ENCODE measurements around the gene OR6C2. TPM values are rescaled to one million over a fixed set of nuclear protein-coding genes. Genes with fewer than 3 reads are reported as not detected.

The OR6C2 gene
- total and polyA plus RNA-seq, 2 of the 8 experiments (the other 6 are each of a cell fraction or from before 2014, with no cell fraction given): not detected

DNA sequence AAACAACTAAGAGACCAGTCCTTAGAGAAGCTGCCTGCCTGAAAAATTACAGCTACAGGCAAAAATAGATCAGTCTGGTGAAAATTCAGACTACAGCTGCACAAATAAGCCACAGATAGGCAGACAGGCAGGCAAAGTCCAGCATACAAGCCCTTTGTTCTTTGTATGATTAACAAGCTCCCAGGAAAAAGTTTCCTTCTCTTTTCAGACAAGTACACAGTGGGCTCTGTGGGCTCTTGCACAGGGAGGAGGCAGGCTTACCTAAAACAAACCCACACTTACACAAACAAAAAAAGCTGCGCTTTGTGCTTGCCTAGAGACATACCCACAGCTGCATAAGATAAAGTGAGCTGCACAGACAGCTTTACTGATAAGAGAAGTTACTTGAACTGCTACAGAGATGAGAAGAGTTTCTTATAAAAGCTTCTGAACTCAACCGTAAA is 56.0 kb downstream of the OR6C2 start:
- H2AK5ac ChIP-seq (ENCODE audit: low read depth, low read length): no peak overlapping the region
- H4K91ac ChIP-seq (replicated peaks; ENCODE audit: insufficient read length, low read length): no peak overlapping the region
- H3K27ac ChIP-seq (ENCODE audit: low read depth, low read length): no peak overlapping the region
- H3K79me2 ChIP-seq (ENCODE audit: control insufficient read depth in 1 of 2, insufficient read depth in 2 of 2, low read length in 2 of 2): no peaks in the 10 kb centered on the region
- no peak overlapping the region for H3K56ac ChIP-seq (replicated peaks; ENCODE audit: insufficient read length, low read depth, low read length)
- no peak overlapping the region for H3K9ac ChIP-seq (replicated peaks in 1 of 4; ENCODE audit: extremely low read depth in 1 of 4, low read depth in 3 of 4, low read length in 3 of 4)
- H3K9me3 ChIP-seq (ENCODE audit: insufficient read depth in 2 of 2, low read depth in 1 of 2, low read length in 1 of 2): no peaks in the 10 kb centered on the region
- DNase-seq (ENCODE audit: low read depth in 1 of 2, low spot score in 2 of 2): no peak
- no peak overlapping the region for H3K14ac ChIP-seq (ENCODE audit: insufficient read length)
- H3K36me3 ChIP-seq (ENCODE audit: control insufficient read depth in 2 of 4, insufficient read depth in 4 of 4, low read length in 3 of 4): no peaks in the 10 kb centered on the region
- peak overlapping the region; percentile 59 for H2AFZ ChIP-seq (ENCODE audit: low read length)
- H3K23ac ChIP-seq (ENCODE audit: insufficient read length): no peak overlapping the region
- ChIA-PET CTCF (ENCODE audit: partially characterized antibody) (interaction anchor here (0.6 to 1.7 kb wide), 6 partner anchors 8 to 280 kb away, joined by 3 to 4 read pairs (median 4); no protein-coding TSS in a partner anchor), POLR2A (ENCODE audit: partially characterized antibody) (no interaction called here)
- WGBS, 2 experiments (ENCODE audit: extremely low coverage in 1 of 2, insufficient coverage in 1 of 2, insufficient read length in 1 of 2, insufficient replicate concordance in 2 of 2, low coverage in 1 of 2, low lambda C conversion rate in 2 of 2, missing lambda C conversion rate in 1 of 2): 88% methylated on average over 2 of the region's 2 CpGs; no CpG with 5 or more reads in 1 of the 2 experiments
- H2BK5ac ChIP-seq (ENCODE audit: low read depth, low read length): no peak overlapping the region
- no peak overlapping the region for H3K4me3 ChIP-seq (ENCODE audit: extremely low read depth in 1 of 4, insufficient read depth in 2 of 4, low read depth in 3 of 4, low read length in 4 of 4)
- H3K18ac ChIP-seq (ENCODE audit: extremely low read depth, low read length): no peak overlapping the region
- H2BK120ac ChIP-seq (replicated peaks; ENCODE audit: low read depth, low read length): no peak overlapping the region
- no peak overlapping the region for H4K8ac ChIP-seq (ENCODE audit: extremely low read depth, insufficient read depth, low read length)
- no peaks in the 10 kb centered on the region for H3K4me1 ChIP-seq (replicated peaks in 1 of 4; ENCODE audit: control insufficient read depth in 3 of 4, insufficient read depth in 4 of 4, low read length in 3 of 4)
- FAIRE-seq: no peak
- no peak overlapping the region for H2BK15ac ChIP-seq (ENCODE audit: low read length)
- no peaks in the 10 kb centered on the region for H3K27me3 ChIP-seq (replicated peaks in 1 of 4; ENCODE audit: control insufficient read depth in 3 of 4, extremely low read depth in 1 of 4, insufficient read depth in 3 of 4, low read length in 3 of 4)
- H3K4ac ChIP-seq (replicated peaks; ENCODE audit: insufficient read length, low read depth, low read length): no peak overlapping the region
- H4K20me1 ChIP-seq (replicated peaks in 1 of 2; ENCODE audit: control insufficient read depth in 1 of 2, insufficient read depth in 2 of 2, low read length in 2 of 2): no peaks in the 10 kb centered on the region
- no peak overlapping the region for H4K5ac ChIP-seq (ENCODE audit: insufficient read length, low read depth, low read length)
- H2BK20ac ChIP-seq (ENCODE audit: low read length): no peak overlapping the region
- H2BK12ac ChIP-seq (ENCODE audit: low read depth, low read length): no peak overlapping the region
- no peaks in the 10 kb centered on the region for H3K79me1 ChIP-seq (ENCODE audit: low read depth, low read length)
- no peaks in the 10 kb centered on the region for H3K23me2 ChIP-seq (ENCODE audit: low read depth, low read length)
- H3K4me2 ChIP-seq (ENCODE audit: insufficient read depth in 1 of 2, low read depth in 2 of 2, low read length in 2 of 2): no peak overlapping the region
- TF ChIP-seq TEAD4 (IDR thresholded peaks at IDR 0.05; ENCODE audit: low read depth, low read length): no peak
- TF ChIP-seq SAP30 (IDR thresholded peaks at IDR 0.05; ENCODE audit: insufficient read depth, insufficient replicate concordance, low read length): no peak
- TF ChIP-seq SIN3A (conservative IDR thresholded peaks at IDR 0.05 in 1 of 2, IDR thresholded peaks at IDR 0.05 in 1 of 2; ENCODE audit: low read depth in 1 of 2, low read length in 2 of 2): no peak
- no peak for TF ChIP-seq EP300 (IDR thresholded peaks at IDR 0.05; ENCODE audit: borderline replicate concordance in 1 of 2, low read depth in 2 of 2, low read length in 2 of 2)
- no peak for TF ChIP-seq GTF2F1 (IDR thresholded peaks at IDR 0.05; ENCODE audit: borderline replicate concordance, low read depth, low read length)
